ENCODE results near the gene TFPI. TPM values are rescaled to one million over a fixed set of nuclear protein-coding genes. Genes with fewer than 3 reads are reported as not detected.

Gene TFPI
- total and polyA plus RNA-seq, 10 of the 15 experiments (the other 5 are each of a cell fraction or from before 2014, with no cell fraction given), result 0.07 to 0.59 (median 0.34) TPM

DNA sequence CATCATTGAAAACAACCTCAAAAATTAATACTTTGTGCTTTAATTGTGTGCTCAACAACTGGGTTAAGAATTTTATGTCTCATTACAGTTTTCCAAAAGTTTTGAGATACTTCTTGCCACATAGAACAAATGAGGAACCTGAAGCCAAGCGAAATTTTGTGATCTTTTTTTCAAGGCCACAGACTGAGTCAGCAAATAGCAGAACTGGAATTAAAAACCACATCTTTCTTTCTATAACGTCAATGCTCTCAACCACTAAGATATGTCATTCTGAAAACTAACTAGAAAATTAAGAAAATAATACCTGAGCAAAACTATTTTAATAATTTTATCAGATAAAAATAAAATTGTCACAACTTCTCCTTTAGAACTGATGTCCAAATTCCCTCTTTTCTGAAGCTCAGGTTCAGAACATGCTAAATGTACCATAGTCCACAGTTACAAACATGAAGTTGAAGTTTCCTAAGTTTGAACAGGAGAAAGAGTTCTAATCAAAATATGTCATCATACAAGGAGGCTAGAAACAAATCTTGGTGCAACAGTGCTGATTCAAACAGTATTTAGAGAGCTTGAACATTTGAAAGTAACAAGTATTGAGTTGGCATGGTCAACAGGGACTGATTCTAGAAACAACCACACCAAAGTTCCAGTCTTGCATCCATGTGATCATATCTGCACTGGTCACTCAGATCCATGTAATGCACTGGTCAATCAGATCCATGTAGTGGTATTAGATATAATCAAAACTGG lies 78.6 kb downstream of the TFPI start (continued):
- peak; percentile 84 for TF ChIP-seq ATF7 (IDR thresholded peaks at IDR 0.05; ENCODE audit: low read depth)
- no peak for TF ChIP-seq ESRRA (IDR thresholded peaks at IDR 0.05; ENCODE audit: low read length)
- TF ChIP-seq, protein P1, sequence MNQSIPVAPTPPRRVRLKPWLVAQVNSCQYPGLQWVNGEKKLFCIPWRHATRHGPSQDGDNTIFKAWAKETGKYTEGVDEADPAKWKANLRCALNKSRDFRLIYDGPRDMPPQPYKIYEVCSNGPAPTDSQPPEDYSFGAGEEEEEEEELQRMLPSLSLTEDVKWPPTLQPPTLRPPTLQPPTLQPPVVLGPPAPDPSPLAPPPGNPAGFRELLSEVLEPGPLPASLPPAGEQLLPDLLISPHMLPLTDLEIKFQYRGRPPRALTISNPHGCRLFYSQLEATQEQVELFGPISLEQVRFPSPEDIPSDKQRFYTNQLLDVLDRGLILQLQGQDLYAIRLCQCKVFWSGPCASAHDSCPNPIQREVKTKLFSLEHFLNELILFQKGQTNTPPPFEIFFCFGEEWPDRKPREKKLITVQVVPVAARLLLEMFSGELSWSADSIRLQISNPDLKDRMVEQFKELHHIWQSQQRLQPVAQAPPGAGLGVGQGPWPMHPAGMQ (IDR thresholded peaks at IDR 0.05; ENCODE audit: borderline replicate concordance), result no peak
- TF ChIP-seq NBN (IDR thresholded peaks at IDR 0.05), result 0 out of 2 replicates have a peak, but pooled peaks have one; percentile 24
- no peak for TF ChIP-seq SMARCA5 (IDR thresholded peaks at IDR 0.05)
- TF ChIP-seq, protein P2, sequence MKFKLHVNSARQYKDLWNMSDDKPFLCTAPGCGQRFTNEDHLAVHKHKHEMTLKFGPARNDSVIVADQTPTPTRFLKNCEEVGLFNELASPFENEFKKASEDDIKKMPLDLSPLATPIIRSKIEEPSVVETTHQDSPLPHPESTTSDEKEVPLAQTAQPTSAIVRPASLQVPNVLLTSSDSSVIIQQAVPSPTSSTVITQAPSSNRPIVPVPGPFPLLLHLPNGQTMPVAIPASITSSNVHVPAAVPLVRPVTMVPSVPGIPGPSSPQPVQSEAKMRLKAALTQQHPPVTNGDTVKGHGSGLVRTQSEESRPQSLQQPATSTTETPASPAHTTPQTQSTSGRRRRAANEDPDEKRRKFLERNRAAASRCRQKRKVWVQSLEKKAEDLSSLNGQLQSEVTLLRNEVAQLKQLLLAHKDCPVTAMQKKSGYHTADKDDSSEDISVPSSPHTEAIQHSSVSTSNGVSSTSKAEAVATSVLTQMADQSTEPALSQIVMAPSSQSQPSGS (IDR thresholded peaks at IDR 0.05; ENCODE audit: low read length), result peak; percentile 77
- TF ChIP-seq PKNOX1 (IDR thresholded peaks at IDR 0.05), result no peak

- FAIRE-seq (no peak), DNase-seq (ENCODE audit: low read depth, low spot score) (no peak), ATAC-seq (no peak)
- H3K4me3 ChIP-seq, result no peak overlapping the region
- no peaks in the 10 kb centered on the region for H4K20me1 ChIP-seq (ENCODE audit: control insufficient read depth, insufficient read depth)
- no peaks in the 10 kb centered on the region; the same call in 2 of the 3 replicates for H3K9me3 ChIP-seq (replicated peaks; ENCODE audit: control insufficient read depth, insufficient read depth, low read length)
- H3K36me3 ChIP-seq (ENCODE audit: control insufficient read depth in 2 of 2, insufficient read depth in 2 of 2, low read length in 1 of 2), result no peaks in the 10 kb centered on the region
- H3K79me2 ChIP-seq (ENCODE audit: control insufficient read depth, insufficient read depth, low read length), result no peaks in the 10 kb centered on the region
- ChIA-PET RAD21 (ENCODE audit: unreplicated experiment) (no interaction called here), SMC1A (ENCODE audit: uncharacterized antibody, unreplicated experiment) (no interaction called here), CTCF (no interaction called here), POLR2A (no interaction called here)
- H3K9ac ChIP-seq (ENCODE audit: control insufficient read depth, insufficient read depth, low read length), result no peak overlapping the region
- BruUV-seq (replicated peaks), result no TSS peak
- intact Hi-C loops (cut with micrococcal nuclease; ENCODE audit: unreplicated experiment), result no loop called here
- H3K27me3 ChIP-seq (replicated peaks in 1 of 2; ENCODE audit: control insufficient read depth in 2 of 2, insufficient read depth in 2 of 2, low read length in 1 of 2), result no peaks in the 10 kb centered on the region
- H3K4me1 ChIP-seq (ENCODE audit: control insufficient read depth, insufficient read depth, low read length), result no peaks in the 10 kb centered on the region
- in situ Hi-C loops (cut with MboI), result loop anchor here (25.0 kb wide), 1 partner anchor 983 kb away; the partner anchor contains the start of gene ZC3H15
- no peak overlapping the region for H3K4me2 ChIP-seq (ENCODE audit: control insufficient read depth, insufficient read depth)
- WGBS (ENCODE audit: insufficient coverage, insufficient replicate concordance, low lambda C conversion rate, missing lambda C conversion rate), result 81% methylated on average over 2 of the region's 2 CpGs
- no peak overlapping the region for H3K27ac ChIP-seq (ENCODE audit: control insufficient read depth, insufficient read depth)
- H2AFZ ChIP-seq (ENCODE audit: control insufficient read depth, low read depth, low read length), result no peak overlapping the region
- TF ChIP-seq, protein P3, sequence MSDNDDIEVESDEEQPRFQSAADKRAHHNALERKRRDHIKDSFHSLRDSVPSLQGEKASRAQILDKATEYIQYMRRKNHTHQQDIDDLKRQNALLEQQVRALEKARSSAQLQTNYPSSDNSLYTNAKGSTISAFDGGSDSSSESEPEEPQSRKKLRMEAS (IDR thresholded peaks at IDR 0.05; ENCODE audit: low read depth, low read length), result no peak
- TF ChIP-seq ZNF207 (IDR thresholded peaks at IDR 0.05; ENCODE audit: borderline replicate concordance) (no peak), MEF2B (IDR thresholded peaks at IDR 0.05; ENCODE audit: partially characterized antibody, poor library complexity, severe bottlenecking) (no peak), RB1 (IDR thresholded peaks at IDR 0.05; ENCODE audit: borderline replicate concordance) (no peak), MEF2A (IDR thresholded peaks at IDR 0.05; ENCODE audit: insufficient read depth, low read depth, low read length) (no peak), ASH2L (IDR thresholded peaks at IDR 0.05; ENCODE audit: borderline replicate concordance, low read depth) (no peak), MTA2 (IDR thresholded peaks at IDR 0.05; ENCODE audit: low read depth) (no peak)
Measured at GRCh38 chr2:187470698-187471097, 83.5 kb downstream of the TFPI start.

Measured in GM12878 (cell line).